Measurements from ENCODE around the gene SF3B2.

GRCh38 chr11:66072081-66072480 is 19.9 kb downstream of the SF3B2 start:
- TF ChIP-seq POLR2A (IDR thresholded peaks at IDR 0.05) (no peak), CTCF (IDR thresholded peaks at IDR 0.05) (no peak)

All from body of pancreas (tissue), 4 donors.